Measurements from ENCODE around the gene SYK.
"Not testable (repeated sequence)": the region's sequence is repeated elsewhere in the genome, so short reads cannot be mapped to it uniquely, and the experiment has no call there.

SYK gene

GRCh38 chr9:90801241-90801972 is at the start of gene SYK:
TSS of gene SYK (plus strand) at chr9:90801819. CDS start at chr9:90843899, 42,080 bp downstream.
- DNase-seq = peak; percentile 74

GRCh38 chr9:90755514-90756371 is 45.9 kb upstream of the SYK start:
- DNase-seq = peak; percentile 51

GRCh38 chr9:90760577-90760976 is 41.0 kb upstream of the SYK start:
- DNase-seq = not testable (repeated sequence)

DNA sequence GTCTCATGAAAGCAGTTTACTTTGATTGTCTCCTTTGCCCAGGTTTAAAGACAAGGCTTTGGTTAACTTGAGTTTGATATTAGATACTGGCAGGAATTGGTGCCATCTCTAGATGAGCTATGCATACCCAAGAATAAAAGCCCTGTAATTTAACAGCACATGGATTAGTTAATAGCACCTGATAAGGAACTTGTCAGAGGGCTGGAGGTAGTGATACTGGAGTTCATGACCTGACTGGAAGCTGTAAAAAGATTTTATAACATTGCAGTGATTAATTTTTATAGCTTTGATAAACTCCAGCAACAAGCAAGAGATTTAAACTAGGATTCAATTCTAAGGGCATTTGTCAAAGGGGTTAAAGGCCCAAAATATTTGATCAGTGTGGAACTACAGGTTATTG is 34.9 kb upstream of the SYK start:
- DNase-seq = no peak

- no peak for DNase-seq
Measured at GRCh38 chr9:90767523-90768100, 34.0 kb upstream of the SYK start.

DNA sequence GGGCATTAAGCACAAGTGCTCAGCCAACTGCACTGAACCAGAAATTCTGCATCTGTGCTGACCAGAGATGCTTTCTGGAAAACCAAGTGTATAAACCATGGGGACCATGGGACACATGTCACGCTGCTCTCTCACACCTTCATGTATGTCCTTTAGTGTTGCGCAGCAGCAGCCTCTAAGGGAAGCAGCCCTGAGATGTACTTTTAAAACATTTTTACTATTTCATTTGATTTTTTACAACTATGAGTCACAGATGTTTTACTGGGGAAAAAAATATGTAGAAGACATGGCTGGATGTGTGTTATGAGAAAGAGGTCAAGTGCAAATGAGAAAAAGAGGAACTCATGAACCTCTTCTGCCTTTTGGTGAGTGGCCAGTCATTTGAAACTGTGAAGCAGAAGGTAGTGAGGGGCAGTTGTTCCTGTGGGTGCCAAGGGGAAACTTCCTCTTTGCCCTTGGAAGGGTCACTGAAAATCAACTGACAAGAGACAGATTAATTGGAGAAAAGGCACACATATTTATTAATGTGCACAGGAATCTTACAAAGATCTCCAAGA is 31.4 kb upstream of the SYK start:
- DNase-seq = no peak

DNA sequence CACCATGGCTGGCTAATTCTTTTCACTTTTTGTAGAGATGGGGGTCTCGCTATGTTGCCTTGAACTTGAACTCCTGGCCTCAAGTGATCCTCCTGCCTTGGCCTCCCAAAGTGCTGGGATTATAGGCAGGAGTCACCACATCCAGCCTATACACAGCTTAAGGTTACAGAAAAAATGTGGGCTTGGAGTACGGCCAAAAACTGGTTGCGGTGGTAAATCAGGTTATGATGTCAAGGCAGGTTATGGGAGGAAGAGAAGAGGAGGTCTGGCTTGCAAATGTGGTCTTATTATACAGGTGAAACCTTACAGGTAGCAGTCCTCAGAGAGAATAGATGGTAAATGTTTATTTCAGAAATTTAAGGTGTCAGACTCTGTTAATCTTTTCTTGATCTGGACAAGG is 30.7 kb upstream of the SYK start:
- DNase-seq = no peak

DNA sequence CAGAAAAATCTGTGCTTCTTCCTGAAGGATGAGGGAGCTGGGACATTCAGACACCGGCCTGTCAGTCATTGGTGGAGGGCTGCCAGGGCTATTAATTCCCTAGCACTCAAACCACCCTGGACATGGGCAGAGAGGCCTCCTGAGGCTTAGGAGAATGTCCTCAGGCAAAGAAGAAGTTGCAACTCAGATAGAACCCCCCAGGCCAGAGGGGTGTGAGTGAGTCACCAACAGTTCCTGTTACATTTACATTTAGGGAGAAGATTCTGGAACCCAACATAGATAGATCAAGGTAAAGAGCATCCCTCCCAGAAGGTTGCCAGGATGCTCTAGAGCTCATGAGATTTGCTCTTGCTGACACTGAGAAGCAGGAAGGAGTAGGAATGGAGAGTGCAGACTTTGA is 29.2 kb upstream of the SYK start:
- no peak for DNase-seq

- DNase-seq = peak; percentile 59
Measured at GRCh38 chr9:90773617-90774016, 28.0 kb upstream of the SYK start.

GRCh38 chr9:90774071-90774470 is 27.5 kb upstream of the SYK start:
- no peak for DNase-seq

DNA sequence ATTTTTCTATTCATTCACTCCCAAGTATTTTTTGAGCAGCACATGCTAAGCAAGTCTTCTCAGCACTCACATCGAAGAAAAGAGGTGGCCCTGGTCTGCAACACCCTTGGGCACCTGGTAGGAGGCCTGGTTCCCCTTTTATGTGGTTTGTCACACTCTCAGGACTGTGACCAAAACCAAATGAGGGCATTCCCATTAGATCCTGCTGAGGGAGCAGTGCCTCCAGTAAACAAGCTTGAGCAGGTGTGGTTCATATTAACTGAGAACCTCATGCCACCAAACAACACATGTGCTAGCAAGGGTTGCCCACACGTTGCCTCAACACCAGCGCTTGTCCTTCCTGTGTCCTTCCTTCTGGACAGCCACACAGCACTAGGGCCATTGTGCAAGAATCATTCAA is 26.9 kb upstream of the SYK start:
- DNase-seq = peak; percentile 26

GRCh38 chr9:90775657-90776056 is 26.0 kb upstream of the SYK start:
- DNase-seq = no peak

DNA sequence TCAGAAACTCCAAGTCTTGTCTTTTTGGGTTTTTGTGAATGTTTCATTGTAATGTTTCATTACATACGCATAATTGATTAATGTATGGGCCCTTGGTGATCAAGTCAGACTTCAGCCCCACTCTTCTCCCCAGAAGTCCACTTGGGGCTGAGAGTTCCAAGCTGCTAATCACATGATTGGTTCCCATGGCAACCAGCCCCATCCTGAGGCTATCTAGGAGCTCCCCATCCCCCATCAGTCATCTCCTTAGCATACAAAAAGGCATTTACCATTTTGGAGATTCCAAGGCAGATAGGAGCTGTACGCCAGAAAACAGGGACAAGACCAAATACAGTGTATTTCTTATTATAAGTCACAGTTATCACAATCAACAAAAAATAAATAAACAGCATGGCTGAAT is 22.9 kb upstream of the SYK start:
- DNase-seq = no peak

GRCh38 chr9:90783552-90783951 is 18.1 kb upstream of the SYK start:
- no peak for DNase-seq

DNA sequence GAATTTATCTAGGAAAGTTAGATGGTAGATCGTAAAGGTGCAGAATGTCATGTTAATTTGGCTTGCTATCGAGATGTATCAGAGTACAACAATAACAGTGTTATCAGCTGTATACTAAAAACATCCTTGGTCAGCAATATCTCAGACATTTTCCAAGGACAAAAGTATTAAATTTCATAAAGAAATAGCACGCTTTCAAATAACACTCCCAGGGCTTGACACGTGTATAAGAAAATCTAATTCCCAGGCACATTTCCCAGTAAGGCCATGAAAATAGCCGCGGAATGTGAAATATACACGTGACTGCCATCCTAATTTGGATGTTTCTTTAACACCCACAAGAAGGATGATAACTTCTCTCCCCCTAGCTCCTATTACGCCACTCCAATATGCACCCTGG is 17.7 kb upstream of the SYK start:
- no peak for DNase-seq

DNA sequence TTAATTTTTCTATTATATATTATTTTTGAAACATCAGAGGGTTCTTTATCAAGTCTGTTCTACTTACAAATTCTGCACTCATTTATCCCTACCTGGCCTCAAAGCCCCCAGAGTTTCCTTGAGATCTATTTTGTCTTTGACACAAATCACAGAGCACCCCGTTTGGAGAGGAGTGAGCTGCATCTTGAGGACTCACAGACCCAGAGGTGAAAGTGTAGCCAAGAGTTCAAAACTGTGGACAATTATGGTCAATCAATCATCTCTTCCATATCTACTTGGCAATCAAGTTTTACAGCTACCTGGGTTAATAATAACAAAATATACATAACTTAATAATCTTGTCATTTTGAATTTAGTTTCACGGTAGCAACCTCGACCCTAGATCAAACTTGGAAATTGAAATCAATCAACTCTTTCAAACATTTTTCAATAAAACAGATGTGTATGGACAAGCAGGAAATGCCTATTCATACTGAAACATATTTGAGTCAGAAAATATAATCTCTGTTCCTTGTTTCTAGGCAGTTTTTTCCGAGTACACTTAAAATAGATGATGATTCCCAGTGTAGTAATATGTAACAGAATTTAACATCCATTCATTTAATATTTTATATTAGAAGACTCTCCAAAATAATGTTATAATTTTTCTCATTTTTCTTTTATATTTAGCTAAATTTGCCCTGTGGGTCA is 13.7 kb upstream of the SYK start:
- DNase-seq = no peak

GRCh38 chr9:90788527-90788926 is 13.1 kb upstream of the SYK start:
- not testable (repeated sequence) for DNase-seq

DNA sequence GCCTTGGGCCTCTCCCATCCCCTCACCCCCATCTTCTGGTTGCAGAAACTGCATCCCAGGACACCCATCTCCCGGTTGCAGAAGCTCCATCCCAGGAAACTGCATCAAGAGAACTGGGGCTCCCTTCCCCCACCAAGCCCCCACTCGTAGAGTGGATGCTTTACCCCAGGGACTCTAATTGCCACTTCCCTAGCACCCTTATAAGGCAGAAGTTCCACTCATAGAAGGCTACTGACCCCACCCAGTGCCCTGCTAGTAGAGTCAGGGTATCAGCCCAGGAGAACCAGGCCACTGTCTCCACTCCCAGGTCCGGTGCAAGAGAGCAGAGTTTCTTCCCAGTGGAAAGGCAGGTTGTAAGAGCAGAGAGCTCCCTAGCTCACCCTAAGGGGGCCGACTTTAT is 12.2 kb upstream of the SYK start:
- no peak for DNase-seq

- DNase-seq = no peak
Measured at GRCh38 chr9:90789862-90790261, 11.8 kb upstream of the SYK start.

DNA sequence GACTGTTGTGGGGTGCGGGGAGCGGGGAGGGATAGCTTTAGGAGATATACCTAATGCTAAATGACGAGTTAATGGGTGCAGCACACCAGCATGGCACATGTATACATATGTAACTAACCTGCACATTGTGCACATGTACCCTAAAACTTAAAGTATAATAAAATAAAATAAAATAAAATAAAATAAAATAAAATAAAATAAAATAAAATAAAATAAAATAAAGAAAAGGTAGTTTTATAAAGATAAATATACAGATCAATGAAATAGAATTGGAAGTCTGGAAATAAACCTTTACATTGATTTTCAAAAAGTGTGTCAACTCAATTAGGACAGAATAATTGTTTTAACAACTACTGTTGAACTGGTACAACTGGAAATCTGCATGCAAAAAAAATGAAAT is 8.6 kb upstream of the SYK start:
- DNase-seq = not testable (repeated sequence)

GRCh38 chr9:90793729-90794128 is 7.9 kb upstream of the SYK start:
- no peak for DNase-seq

GRCh38 chr9:90795084-90795483 is 6.5 kb upstream of the SYK start:
- DNase-seq = no peak

DNA sequence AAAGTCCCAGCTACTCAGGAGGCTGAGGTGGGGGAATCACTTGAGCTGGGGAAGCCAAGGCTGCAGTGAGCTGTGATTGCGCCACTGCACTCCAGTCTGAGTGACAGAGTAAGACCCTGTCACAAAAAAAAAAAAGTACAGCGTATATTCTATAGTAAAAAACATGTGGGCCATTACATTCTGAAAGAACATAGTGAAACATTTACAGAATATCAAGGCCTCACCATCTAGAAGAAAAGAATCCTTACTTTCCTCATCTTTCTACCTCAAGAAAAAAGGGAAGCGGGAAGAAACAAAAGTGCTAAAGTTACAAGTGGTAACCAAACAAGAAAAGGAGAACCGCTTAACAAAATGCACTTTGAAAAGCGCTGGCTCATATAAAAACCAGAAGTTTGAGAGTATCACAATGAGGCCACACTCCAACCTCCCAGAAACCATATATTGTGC is 5.7 kb upstream of the SYK start:
- DNase-seq = no peak

Data from NCI-H1092 treated with DMSO at 0.1 percent for 48 hours (cell line).